ENCODE data around the gene TCAIM.

Gene TCAIM

GRCh38 chr3:44436181-44436580 lies 97.6 kb downstream of the TCAIM start (continued):
- no peak for TF ChIP-seq ZBTB11 (tag by site-specific recombination; conservative IDR thresholded peaks at IDR 0.05; ENCODE audit: low read depth)

GRCh38 chr3:44437800-44438199 lies 99.2 kb downstream of the TCAIM start:
- Histone ChIP-seq H3K36me3 (ENCODE audit: control insufficient read depth in 2 of 2, insufficient read depth in 1 of 2, low read length in 2 of 2) (peaks cover 0 to 20% of the 10 kb centered on the region in 2 experiments; a peak in 1 of 3 replicates), H3K9me3 (ENCODE audit: control insufficient read depth, insufficient read depth, low read depth, low read length) (no peaks in the 10 kb centered on the region), H3K4me3 (ENCODE audit: low read depth, low read length) (no peak overlapping the region), H3K27ac (ENCODE audit: extremely low read depth, low read depth, low read length) (no peak overlapping the region), H3K4me1 (ENCODE audit: control insufficient read depth, insufficient read depth, low read length) (no peaks in the 10 kb centered on the region)
- ChIA-PET POLR2A (no interaction called here), CTCF (no interaction called here)
- TF ChIP-seq ZNF785 (tag by site-specific recombination; IDR thresholded peaks at IDR 0.05): no peak
- TF ChIP-seq ZNF549 (tag by site-specific recombination; IDR thresholded peaks at IDR 0.05): no peak
- no peak for TF ChIP-seq ZNF221 (tag by site-specific recombination; IDR thresholded peaks at IDR 0.05; ENCODE audit: borderline replicate concordance)
- TF ChIP-seq EGR2 (tag by site-specific recombination; IDR thresholded peaks at IDR 0.05; ENCODE audit: low read depth): no peak
- TF ChIP-seq RBAK (tag by site-specific recombination; IDR thresholded peaks at IDR 0.05): no peak
- no peak for TF ChIP-seq ZNF211 (tag by site-specific recombination; IDR thresholded peaks at IDR 0.05; ENCODE audit: low read depth)
- no peak for TF ChIP-seq ZNF561 (tag by site-specific recombination; IDR thresholded peaks at IDR 0.05; ENCODE audit: borderline replicate concordance)
- TF ChIP-seq PRDM1 (tag by site-specific recombination; IDR thresholded peaks at IDR 0.05): no peak
- no peak for TF ChIP-seq GFI1B (tag by site-specific recombination; IDR thresholded peaks at IDR 0.05)
- no peak for TF ChIP-seq ZNF426 (tag by site-specific recombination; IDR thresholded peaks at IDR 0.05)
- no peak for TF ChIP-seq HOXC10 (CRISPR knock-in tag; IDR thresholded peaks at IDR 0.05)
- TF ChIP-seq ZNF501 (tag by site-specific recombination; IDR thresholded peaks at IDR 0.05): no peak
- no peak for TF ChIP-seq REST (tag by site-specific recombination; IDR thresholded peaks at IDR 0.05)
- TF ChIP-seq ZNF513 (tag by site-specific recombination; IDR thresholded peaks at IDR 0.05): no peak
- no peak for TF ChIP-seq SETDB1 (IDR thresholded peaks at IDR 0.05; ENCODE audit: insufficient read length, low read length)
- TF ChIP-seq ZNF580 (tag by site-specific recombination; IDR thresholded peaks at IDR 0.05): no peak

All from HEK293 (cell line).